Keratinocyte (primary cell): ENCODE results near the gene RAMACL. TPM values are rescaled to one million over a fixed set of nuclear protein-coding genes. Genes with fewer than 3 reads are reported as not detected.

Experiments
- DNase-seq: peaks from one replicate; pipeline ENCODE4 v3.0.0-alpha.2; 2011; ENCODE audit warnings: low read depth, missing footprints, low spot score
- FAIRE-seq: peaks from 2 replicates; lab custom pipeline; 2011; peaks lifted over from hg19 to GRCh38; lab: Jason Lieb, UNC
- H2AFZ ChIP-seq: 2 replicates; pipeline ENCODE4 v1.6.0; 2012; ENCODE audit warnings: low read length, control low read depth, inconsistent platforms; ENCODE audit not compliant: control insufficient read depth
- H3K27ac ChIP-seq: 2 replicates; pipeline ENCODE4 v1.5.1; 2011; ENCODE audit warnings: low read length; ENCODE audit not compliant: control insufficient read depth, insufficient read depth
- H3K27me3 ChIP-seq: 3 replicates; pipeline ENCODE4 v1.6.0; 2011; ENCODE audit warnings: low read length; ENCODE audit not compliant: control insufficient read depth, insufficient read depth; ENCODE audit errors: extremely low read depth
- H3K36me3 ChIP-seq, 2 experiments: 2 replicates in 1 of 2; 3 replicates in 1 of 2; pipeline ENCODE4 v1.5.1; 2011; ENCODE audit warnings: low read length in 2 of 2, mild to moderate bottlenecking in 1 of 2; ENCODE audit not compliant: control insufficient read depth in 2 of 2, insufficient read depth in 2 of 2; ENCODE audit errors: extremely low read depth in 1 of 2
- H3K4me1 ChIP-seq: 3 replicates; pipeline ENCODE4 v1.5.1; 2011; ENCODE audit warnings: low read length; ENCODE audit not compliant: control insufficient read depth, insufficient read depth; ENCODE audit errors: extremely low read depth
- H3K4me2 ChIP-seq: 3 replicates; pipeline ENCODE4 v1.6.0; 2011; ENCODE audit warnings: low read depth, low read length; ENCODE audit not compliant: control insufficient read depth, insufficient read depth; ENCODE audit errors: extremely low read depth
- H3K4me3 ChIP-seq, 3 experiments: fragments of 200-600 bp in 1 of 3; sonication (generic) in 1 of 3; 2 replicates in 2 of 3; 3 replicates in 1 of 3; pipeline ENCODE4 v1.5.1; 2011 to 2016; ENCODE audit warnings: low read length in 3 of 3, mild to moderate bottlenecking in 3 of 3, control low read depth in 2 of 3, inconsistent platforms in 1 of 3, low read depth in 1 of 3, mixed read lengths in 1 of 3, mixed run types in 1 of 3, moderate library complexity in 1 of 3; ENCODE audit not compliant: control insufficient read depth in 2 of 3, insufficient read depth in 2 of 3; ENCODE audit errors: extremely low read depth in 1 of 3
- H3K79me2 ChIP-seq: 2 replicates; pipeline ENCODE4 v1.6.0; 2012; ENCODE audit warnings: low read length; ENCODE audit not compliant: control insufficient read depth, insufficient read depth
- H3K9ac ChIP-seq: 3 replicates; pipeline ENCODE4 v1.6.0; 2011; ENCODE audit warnings: low read length; ENCODE audit not compliant: control insufficient read depth, insufficient read depth; ENCODE audit errors: extremely low read depth
- H3K9me1 ChIP-seq: 3 replicates; pipeline ENCODE4 v1.6.0; 2011; ENCODE audit warnings: low read length; ENCODE audit not compliant: control insufficient read depth, insufficient read depth; ENCODE audit errors: extremely low read depth
- H3K9me3 ChIP-seq: 2 replicates; pipeline ENCODE4 v1.5.1; 2012; ENCODE audit warnings: low read depth, low read length; ENCODE audit not compliant: control insufficient read depth
- H4K20me1 ChIP-seq: 3 replicates; pipeline ENCODE4 v1.6.0; 2011; ENCODE audit warnings: low read length; ENCODE audit not compliant: control insufficient read depth, insufficient read depth; ENCODE audit errors: extremely low read depth
- EZH2 ChIP-seq: IDR thresholded peaks from one replicate; pipeline ENCODE4 v1.6.1; 2012; ENCODE audit warnings: inconsistent platforms, mild to moderate bottlenecking, low read length, moderate library complexity
- dilution Hi-C: fragments of 300-500 bp; cut with MboI; formaldehyde crosslinking; loops from one replicate; pipeline ENCODE4 v1.7.0; 2020; ENCODE audit warnings: low sequenced_read_pairs; ENCODE audit not compliant: extremely low pct_ligation_motif_present
- polyA plus RNA-seq, 5 experiments: library from polyadenylated mRNA; depleted of rRNA in 3 of 5; stranded (reverse) in 3 of 5; stranded (forward) in 1 of 5; unstranded in 1 of 5; fragments of >200 nt; gene quantifications; 1 replicate in 1 of 5; 2 replicates in 3 of 5; 3 replicates in 1 of 5; pipeline versions ENCODE4 v1.2.1 to v1.2.3, GENCODE V29; 2011 to 2012; ENCODE audit warnings: missing spikeins in 2 of 5, low read depth in 1 of 5, low replicate concordance in 1 of 5
- TF ChIP-seq, protein P1 (sequence below), 3 experiments: IDR thresholded peaks in 1 of 3; conservative IDR thresholded peaks in 1 of 3; optimal IDR thresholded peaks in 1 of 3; 2 replicates in 2 of 3; 3 replicates in 1 of 3; pipeline versions ENCODE3 to v1.5.1; 2011; ENCODE audit warnings: low read length in 3 of 3, mild to moderate bottlenecking in 3 of 3, moderate library complexity in 2 of 3, control low read depth in 1 of 3, inconsistent platforms in 1 of 3; ENCODE audit not compliant: insufficient read depth in 2 of 3; ENCODE audit errors: extremely low read depth in 1 of 3

RAMACL gene
- polyA plus RNA-seq, 1 donor (not counting 4 experiments of a cell fraction or from before 2014, with no cell fraction given), result 5.3 TPM

DNA sequence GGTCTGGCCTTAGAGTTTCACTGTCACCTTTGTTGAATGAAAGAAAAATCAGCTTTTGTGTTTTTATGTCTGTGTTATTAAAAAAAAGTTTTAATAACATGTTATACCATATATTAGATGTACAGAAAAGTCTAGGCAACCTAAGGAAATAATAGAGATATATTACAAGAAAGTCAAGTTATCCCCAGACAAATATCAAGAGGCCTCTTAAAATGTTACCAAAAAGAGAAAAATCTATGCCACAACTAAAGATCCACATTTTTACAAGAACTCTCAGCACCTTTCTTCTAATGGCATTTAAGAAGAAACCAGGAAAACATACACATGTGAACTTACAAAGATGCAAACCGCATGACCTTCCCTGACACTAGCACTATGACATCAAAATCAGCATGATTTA lies 26.8 kb downstream of the RAMACL start:
- dilution Hi-C loops, result no loop called here
- Histone ChIP-seq H3K4me3 (no peak overlapping the region), H3K9me1 (no peaks in the 10 kb centered on the region), H3K9me3 (no peaks in the 10 kb centered on the region), H3K4me1 (peaks cover 25% of the 10 kb centered on the region), H3K4me2 (no peak overlapping the region), H4K20me1 (no peaks in the 10 kb centered on the region), H3K27me3 (no peaks in the 10 kb centered on the region), H2AFZ (no peak overlapping the region), H3K79me2 (no peaks in the 10 kb centered on the region), H3K9ac (no peak overlapping the region), H3K36me3 (no peaks in the 10 kb centered on the region), H3K27ac (no peak overlapping the region)
- DNase-seq, result no peak
- TF ChIP-seq, protein P1, sequence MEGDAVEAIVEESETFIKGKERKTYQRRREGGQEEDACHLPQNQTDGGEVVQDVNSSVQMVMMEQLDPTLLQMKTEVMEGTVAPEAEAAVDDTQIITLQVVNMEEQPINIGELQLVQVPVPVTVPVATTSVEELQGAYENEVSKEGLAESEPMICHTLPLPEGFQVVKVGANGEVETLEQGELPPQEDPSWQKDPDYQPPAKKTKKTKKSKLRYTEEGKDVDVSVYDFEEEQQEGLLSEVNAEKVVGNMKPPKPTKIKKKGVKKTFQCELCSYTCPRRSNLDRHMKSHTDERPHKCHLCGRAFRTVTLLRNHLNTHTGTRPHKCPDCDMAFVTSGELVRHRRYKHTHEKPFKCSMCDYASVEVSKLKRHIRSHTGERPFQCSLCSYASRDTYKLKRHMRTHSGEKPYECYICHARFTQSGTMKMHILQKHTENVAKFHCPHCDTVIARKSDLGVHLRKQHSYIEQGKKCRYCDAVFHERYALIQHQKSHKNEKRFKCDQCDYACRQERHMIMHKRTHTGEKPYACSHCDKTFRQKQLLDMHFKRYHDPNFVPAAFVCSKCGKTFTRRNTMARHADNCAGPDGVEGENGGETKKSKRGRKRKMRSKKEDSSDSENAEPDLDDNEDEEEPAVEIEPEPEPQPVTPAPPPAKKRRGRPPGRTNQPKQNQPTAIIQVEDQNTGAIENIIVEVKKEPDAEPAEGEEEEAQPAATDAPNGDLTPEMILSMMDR (optimal IDR thresholded peaks at IDR 0.05 in 1 of 3, IDR thresholded peaks at IDR 0.05 in 1 of 3, conservative IDR thresholded peaks at IDR 0.05 in 1 of 3; ENCODE audit: extremely low read depth in 1 of 3, insufficient read depth in 2 of 3, low read length in 3 of 3), result no peak
- TF ChIP-seq EZH2, result no peak
- FAIRE-seq, result no peak

DNA sequence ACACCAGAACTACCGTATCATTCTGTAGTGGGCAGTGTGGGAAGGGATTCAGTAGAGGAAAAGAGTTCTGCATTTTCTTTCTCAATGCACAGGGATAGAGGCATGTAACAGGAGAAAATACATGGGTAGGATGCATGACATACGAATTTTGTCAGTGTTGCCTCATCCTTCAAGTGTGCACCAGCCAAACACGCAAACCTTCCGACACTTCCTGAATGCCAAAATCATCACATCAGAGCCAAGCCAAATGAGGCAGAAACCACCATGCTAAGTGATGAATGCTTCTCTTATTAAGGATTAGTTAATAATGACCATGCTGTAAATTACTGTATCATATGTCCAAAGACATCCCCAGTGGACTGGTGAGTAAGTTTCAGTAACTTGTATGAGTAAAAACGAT lies 27.3 kb downstream of the RAMACL start:
- no peak for FAIRE-seq
- H3K9me3 ChIP-seq, result no peaks in the 10 kb centered on the region
- dilution Hi-C loops, result no loop called here
- no peak overlapping the region for H3K4me3 ChIP-seq
- H2AFZ ChIP-seq, result no peak overlapping the region
- H3K27me3 ChIP-seq, result no peaks in the 10 kb centered on the region
- DNase-seq, result no peak
- H3K4me2 ChIP-seq, result no peak overlapping the region
- TF ChIP-seq, protein P1 (optimal IDR thresholded peaks at IDR 0.05 in 1 of 3, IDR thresholded peaks at IDR 0.05 in 1 of 3, conservative IDR thresholded peaks at IDR 0.05 in 1 of 3; ENCODE audit: extremely low read depth in 1 of 3, insufficient read depth in 2 of 3, low read length in 3 of 3), result no peak
- no peak for TF ChIP-seq EZH2
- H3K27ac ChIP-seq, result no peak overlapping the region
- H3K4me1 ChIP-seq, result peaks cover 25% of the 10 kb centered on the region
- no peaks in the 10 kb centered on the region for H4K20me1 ChIP-seq
- no peaks in the 10 kb centered on the region for H3K9me1 ChIP-seq
- H3K36me3 ChIP-seq, result no peaks in the 10 kb centered on the region
- no peaks in the 10 kb centered on the region for H3K79me2 ChIP-seq
- H3K9ac ChIP-seq, result no peak overlapping the region
